Measurements from ENCODE around the gene EXOC2. TPM values are rescaled to one million over a fixed set of nuclear protein-coding genes. Genes with fewer than 3 reads are reported as not detected.

EXOC2 gene
- total RNA-seq, 1 donor from 2014 or later, result 28.5 TPM

DNA sequence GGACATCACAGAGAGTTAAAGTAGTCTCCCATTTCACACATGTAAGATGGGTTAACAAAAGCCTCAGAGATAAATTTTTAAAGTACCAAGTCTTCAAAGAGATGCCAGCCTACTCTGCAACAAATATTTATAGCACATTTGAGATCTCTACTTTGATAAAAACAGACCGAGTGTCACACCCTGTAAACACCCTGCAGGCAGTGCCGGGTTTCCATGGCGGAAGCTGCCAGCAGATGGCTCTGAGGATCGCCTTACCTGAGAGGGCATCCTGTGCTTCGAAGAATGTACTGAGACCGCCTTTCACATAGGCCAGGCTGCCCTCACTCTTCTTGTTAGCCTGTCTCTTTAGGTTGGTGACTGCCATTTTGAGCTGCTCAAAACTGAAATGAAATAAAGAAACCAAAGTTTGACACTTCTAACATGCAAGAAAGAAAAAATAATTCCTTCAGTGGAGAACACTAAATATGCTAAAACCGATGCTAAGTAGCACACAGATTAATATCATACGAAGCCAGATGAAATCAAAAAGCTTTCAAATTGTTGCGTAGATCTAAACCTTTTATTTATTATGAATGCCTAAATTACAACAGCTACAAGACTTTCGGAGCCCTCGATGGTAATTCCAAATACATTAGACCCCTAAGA, 75.4 kb downstream of the EXOC2 start:
- Histone ChIP-seq H3K27me3 (ENCODE audit: low read depth) (no peaks in the 10 kb centered on the region), H3K27ac (no peak overlapping the region), H3K36me3 (peaks cover 30% of the 10 kb centered on the region), H3K9me3 (no peaks in the 10 kb centered on the region), H3K4me1 (no peaks in the 10 kb centered on the region), H3K4me3 (no peak overlapping the region)
- DNase-seq (no peak), ATAC-seq (no peak)
- intact Hi-C loops (cut with DNase I), result no loop called here
- TF ChIP-seq, protein P1, sequence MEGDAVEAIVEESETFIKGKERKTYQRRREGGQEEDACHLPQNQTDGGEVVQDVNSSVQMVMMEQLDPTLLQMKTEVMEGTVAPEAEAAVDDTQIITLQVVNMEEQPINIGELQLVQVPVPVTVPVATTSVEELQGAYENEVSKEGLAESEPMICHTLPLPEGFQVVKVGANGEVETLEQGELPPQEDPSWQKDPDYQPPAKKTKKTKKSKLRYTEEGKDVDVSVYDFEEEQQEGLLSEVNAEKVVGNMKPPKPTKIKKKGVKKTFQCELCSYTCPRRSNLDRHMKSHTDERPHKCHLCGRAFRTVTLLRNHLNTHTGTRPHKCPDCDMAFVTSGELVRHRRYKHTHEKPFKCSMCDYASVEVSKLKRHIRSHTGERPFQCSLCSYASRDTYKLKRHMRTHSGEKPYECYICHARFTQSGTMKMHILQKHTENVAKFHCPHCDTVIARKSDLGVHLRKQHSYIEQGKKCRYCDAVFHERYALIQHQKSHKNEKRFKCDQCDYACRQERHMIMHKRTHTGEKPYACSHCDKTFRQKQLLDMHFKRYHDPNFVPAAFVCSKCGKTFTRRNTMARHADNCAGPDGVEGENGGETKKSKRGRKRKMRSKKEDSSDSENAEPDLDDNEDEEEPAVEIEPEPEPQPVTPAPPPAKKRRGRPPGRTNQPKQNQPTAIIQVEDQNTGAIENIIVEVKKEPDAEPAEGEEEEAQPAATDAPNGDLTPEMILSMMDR (IDR thresholded peaks at IDR 0.05), result no peak

DNA sequence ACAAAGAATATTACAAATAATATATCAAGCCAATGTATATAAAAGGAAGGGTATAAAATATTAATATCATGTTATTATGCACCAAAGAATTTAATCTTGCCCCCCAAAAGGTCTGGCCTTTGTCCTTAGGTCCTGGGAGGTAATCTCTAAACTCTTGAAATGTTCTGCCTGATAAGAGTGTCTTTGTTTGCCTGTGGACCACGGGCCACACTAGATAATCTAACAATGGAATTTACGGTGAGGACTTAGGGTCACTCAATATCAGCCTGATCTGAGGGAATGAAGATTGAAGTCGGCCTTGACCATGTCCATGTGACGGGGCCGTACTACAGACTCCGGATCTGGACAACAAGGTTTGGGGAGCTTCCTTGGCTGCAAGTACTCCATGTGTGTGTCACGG, 79.0 kb downstream of the EXOC2 start:
- intact Hi-C loops (cut with DNase I), result no loop called here

DNA sequence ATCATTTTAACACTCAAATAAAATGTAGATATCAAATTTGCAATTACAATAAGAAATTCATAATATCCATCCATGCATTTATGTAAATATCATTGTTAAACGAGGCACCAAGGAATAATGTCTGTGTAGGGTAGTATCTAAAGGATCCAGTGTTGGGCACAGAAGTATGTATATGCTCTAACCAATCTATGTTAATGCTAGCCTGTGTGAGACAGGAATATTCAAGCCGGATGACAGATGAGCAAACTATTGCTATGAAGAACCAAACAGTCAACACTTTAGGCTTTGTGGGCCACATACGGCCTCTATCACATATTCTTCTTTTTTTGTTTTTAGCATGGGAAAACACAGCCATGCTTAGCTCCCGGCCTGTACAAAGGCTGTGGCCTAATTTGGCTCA, 81.0 kb downstream of the EXOC2 start:
- no peaks in the 10 kb centered on the region for H3K27me3 ChIP-seq (ENCODE audit: low read depth)
- H3K9me3 ChIP-seq, result no peaks in the 10 kb centered on the region
- peaks cover 45% of the 10 kb centered on the region for H3K36me3 ChIP-seq
- ATAC-seq, result no peak
- no peak overlapping the region for H3K27ac ChIP-seq
- H3K4me1 ChIP-seq, result peaks cover 6% of the 10 kb centered on the region
- DNase-seq, result no peak
- intact Hi-C loops (cut with DNase I), result no loop called here
- TF ChIP-seq, protein P1 (IDR thresholded peaks at IDR 0.05), result no peak
- no peak overlapping the region for H3K4me3 ChIP-seq

More for the DNA sequence above, 79.0 kb downstream of the EXOC2 start:
- peaks cover 43% of the 10 kb centered on the region for H3K36me3 ChIP-seq
- DNase-seq (no peak), ATAC-seq (no peak)
- TF ChIP-seq, protein P1 (IDR thresholded peaks at IDR 0.05), result no peak
- no peaks in the 10 kb centered on the region for H3K27me3 ChIP-seq (ENCODE audit: low read depth)
- no peak overlapping the region for H3K27ac ChIP-seq
- H3K4me1 ChIP-seq, result peaks cover 6% of the 10 kb centered on the region
- H3K9me3 ChIP-seq, result no peaks in the 10 kb centered on the region
- H3K4me3 ChIP-seq, result no peak overlapping the region

DNA sequence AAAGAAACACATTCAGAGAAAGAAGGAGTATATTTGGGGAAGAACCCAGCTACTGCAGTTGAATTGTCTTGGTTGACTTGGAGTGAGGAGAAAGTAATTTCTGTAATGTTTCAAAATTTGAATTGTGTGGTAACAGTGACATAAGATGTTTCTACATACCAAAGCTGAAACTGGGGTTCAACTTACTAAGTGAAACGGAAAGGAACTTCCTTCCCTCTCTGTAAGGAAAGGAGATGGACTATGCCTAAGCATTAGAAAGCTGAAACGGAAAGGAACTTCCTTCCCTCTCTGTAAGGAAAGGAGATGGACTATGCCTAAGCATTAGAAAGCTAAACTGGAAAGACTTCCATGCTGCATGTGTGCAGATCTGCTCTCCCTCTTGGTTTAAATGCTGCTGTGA, 82.1 kb downstream of the EXOC2 start:
- H3K9me3 ChIP-seq, result no peaks in the 10 kb centered on the region
- H3K36me3 ChIP-seq, result peaks cover 53% of the 10 kb centered on the region
- H3K27me3 ChIP-seq (ENCODE audit: low read depth), result no peaks in the 10 kb centered on the region
- peak in 1 of 2 donors; percentile 66 for ATAC-seq
- TF ChIP-seq, protein P1 (IDR thresholded peaks at IDR 0.05), result no peak
- H3K27ac ChIP-seq, result no peak overlapping the region
- peaks cover 6% of the 10 kb centered on the region for H3K4me1 ChIP-seq
- H3K4me3 ChIP-seq, result no peak overlapping the region
- DNase-seq, result no peak
- intact Hi-C loops (cut with DNase I), result no loop called here

DNA sequence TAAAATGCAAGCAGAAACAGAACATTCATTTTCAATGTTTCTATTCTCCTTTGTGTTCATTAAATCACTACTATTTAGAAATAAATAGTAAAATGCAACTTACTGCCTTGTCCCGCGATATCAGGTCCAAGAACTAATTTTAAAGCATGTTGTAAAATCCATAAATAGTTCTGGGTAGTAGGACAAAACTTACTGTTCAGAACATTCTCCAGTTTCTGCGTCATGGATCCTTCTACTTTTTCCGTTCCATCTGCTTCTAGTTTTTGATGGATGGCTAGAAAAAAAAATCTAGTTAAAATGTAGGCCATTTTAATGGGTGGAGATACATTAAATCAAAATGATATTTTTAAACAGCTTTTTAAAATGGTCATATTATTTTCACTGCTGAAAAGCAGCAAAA, 83.0 kb downstream of the EXOC2 start:
- intact Hi-C loops (cut with DNase I), result no loop called here
- Histone ChIP-seq H3K27me3 (ENCODE audit: low read depth) (no peaks in the 10 kb centered on the region), H3K4me3 (no peak overlapping the region), H3K36me3 (peaks cover 46% of the 10 kb centered on the region), H3K9me3 (no peaks in the 10 kb centered on the region), H3K27ac (no peak overlapping the region), H3K4me1 (peaks cover 6% of the 10 kb centered on the region)
- TF ChIP-seq, protein P1 (IDR thresholded peaks at IDR 0.05), result no peak
- ATAC-seq (no peak), DNase-seq (no peak)

Measured in lower lobe of right lung (tissue), 2 donors.